Activated CD8-positive, alpha-beta memory T cell treated with anti-CD3 and anti-CD28 coated beads, Interleukin-2, amount 50 U/mL, for 1 hour (primary cell): ENCODE data around the gene LEKR1.
"Not testable (repeated sequence)": the region's sequence is repeated elsewhere in the genome, so short reads cannot be mapped to it uniquely, and the experiment has no call there.

Source experiments
- DNase-seq: peaks from one replicate; pipeline ENCODE4 v3.0.0-alpha.2; 2020; ENCODE audit errors: extremely low read depth

The LEKR1 gene

GRCh38 chr3:156902916-156903315 lies 76.8 kb downstream of the LEKR1 start:
- no peak for DNase-seq

DNA sequence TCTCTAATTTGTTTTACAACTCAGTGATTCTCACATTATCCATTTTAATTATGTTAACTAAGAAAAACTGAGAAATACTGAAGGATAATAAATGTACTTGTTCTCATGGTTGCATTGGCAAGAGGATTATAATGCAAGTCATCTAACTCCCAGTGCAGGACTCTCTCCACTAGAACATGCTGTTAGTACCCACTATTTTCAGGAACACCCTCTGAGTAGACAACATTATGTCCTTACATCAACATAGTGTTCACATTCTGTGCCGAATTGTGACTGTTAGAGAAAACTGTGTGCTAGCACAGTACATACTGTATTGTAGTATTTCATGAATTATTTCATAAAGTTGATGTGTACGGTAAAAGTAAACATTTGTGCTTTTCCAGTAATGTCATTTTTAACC lies 80.1 kb downstream of the LEKR1 start:
- DNase-seq = no peak

DNA sequence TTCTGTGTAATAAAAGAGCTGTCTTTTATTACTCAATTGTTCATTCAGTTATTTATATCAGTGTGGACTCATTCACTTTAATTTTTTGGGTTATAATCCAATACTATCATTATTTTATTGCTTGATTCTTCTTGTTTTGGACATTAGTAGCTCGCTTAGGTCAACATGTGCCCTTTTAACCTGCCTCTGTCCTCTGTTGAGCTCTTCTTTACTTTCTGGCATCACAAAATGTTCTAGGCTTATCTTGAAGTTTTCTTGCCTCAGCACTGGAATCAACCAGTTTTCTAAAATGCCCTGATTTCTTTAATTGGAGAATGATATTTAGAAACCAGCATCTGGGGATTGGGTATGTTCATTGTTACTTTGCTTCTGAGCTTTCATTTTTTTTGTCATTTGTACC lies 82.2 kb downstream of the LEKR1 start:
- DNase-seq = no peak

- no peak for DNase-seq
These were observed 83.9 kb downstream of the LEKR1 start for GRCh38 chr3:156910022-156910421.

- DNase-seq = not testable (repeated sequence)
These were observed 84.7 kb downstream of the LEKR1 start for GRCh38 chr3:156910831-156911230.

DNA sequence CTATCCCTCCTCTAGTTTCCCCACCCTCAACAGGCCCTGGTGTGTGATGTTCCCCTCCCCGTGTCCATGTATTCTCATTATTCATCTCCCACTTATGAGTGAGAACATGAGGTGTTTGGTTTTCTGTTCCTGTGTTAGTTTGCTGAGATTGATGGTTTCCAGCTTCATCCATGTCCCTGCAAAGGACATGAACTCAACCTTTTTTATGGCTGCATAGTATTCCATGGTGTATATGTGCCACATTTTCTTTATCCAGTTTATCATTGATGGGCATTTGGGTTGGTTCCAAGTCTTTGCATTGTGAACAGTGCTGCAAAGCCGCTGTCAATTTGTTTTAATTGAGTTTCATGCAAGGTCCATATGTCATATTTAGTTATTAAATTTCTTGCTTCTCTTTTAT lies 88.1 kb downstream of the LEKR1 start:
- DNase-seq = not testable (repeated sequence)

DNA sequence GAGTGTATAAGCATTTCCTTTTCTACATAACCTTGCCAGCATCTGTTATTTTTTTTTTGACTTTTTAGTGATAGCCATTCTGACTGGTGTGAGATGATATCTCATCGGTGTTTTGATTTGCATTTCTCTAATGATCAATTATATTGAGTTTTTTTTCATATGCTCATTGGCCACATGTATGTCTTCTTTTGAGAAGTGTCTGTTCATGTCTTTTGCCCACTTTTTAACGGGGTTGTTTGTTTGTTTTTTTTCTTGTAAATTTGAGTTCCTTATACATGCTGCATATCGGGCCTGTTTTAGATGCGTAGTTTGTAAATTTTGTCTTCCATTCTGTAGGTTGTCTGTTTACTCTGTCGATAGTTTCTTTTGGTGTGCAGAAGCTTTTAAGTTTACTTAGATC lies 89.2 kb downstream of the LEKR1 start:
- DNase-seq = no peak

GRCh38 chr3:156918746-156919145 lies 92.6 kb downstream of the LEKR1 start:
- DNase-seq = no peak

DNA sequence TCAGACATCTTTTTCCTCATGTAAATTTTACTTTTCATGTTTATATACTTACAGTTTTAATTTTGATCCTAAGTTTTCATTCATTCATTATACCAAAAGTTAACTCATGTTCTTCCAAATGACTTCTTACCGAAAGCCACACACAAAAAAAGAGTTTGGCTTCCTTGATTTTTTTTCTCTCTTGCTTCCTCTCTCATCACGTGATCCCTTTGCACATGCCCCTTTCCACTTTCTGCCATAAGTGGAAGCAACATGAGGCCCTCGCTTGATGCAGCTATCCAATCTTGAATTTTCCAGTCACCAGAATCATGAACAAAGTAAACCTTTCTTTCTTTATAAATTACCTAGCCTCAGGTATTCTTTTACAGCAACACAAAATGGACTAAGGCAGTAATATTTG lies 93.7 kb downstream of the LEKR1 start:
- DNase-seq = no peak

GRCh38 chr3:156920399-156920798 lies 94.2 kb downstream of the LEKR1 start:
- no peak for DNase-seq

- DNase-seq = no peak
These were observed 97.2 kb downstream of the LEKR1 start for GRCh38 chr3:156923349-156923748.

- no peak for DNase-seq
These were observed 112.6 kb downstream of the LEKR1 start for GRCh38 chr3:156938724-156939123.

- no peak for DNase-seq
These were observed 113.2 kb downstream of the LEKR1 start for GRCh38 chr3:156939315-156939714.

GRCh38 chr3:156941311-156941710 lies 115.2 kb downstream of the LEKR1 start:
- no peak for DNase-seq

DNA sequence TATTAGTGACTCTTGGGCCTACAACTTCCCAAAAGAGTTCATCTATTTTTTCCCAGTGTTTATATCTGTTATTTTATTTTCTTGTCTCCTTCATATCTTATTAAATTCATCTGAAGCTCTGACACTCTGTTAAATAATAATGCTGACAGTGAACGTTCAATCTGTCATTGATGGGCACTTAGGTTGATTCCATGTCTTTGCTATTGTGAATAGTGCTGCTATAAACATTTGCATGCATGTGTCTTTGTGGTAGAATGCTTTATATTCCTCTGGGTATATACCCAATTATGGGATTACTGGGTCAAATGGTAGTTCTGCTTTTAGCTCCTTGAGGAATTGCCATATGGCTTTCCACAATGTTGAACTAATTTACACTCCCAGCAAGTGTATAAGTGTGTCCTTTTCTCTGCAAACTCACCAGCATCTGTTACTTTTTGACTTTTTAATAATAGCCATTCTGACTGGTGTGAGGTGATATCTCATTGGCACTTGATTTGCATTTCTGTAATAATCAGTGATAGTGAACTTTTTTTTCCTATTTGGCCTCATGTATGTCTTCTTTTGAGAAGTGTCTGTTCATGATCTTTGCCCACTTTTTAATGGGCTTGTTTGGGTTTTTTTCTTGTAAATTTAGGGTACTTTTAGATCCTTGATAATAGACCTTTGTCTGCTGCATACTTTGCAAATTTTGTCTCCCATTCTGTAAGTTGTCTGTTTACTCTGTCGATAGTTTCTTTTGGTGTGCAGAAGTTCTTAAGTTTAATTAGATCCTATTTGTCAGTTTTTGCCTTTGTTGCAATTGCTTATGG lies 122.5 kb downstream of the LEKR1 start:
- no peak for DNase-seq

DNA sequence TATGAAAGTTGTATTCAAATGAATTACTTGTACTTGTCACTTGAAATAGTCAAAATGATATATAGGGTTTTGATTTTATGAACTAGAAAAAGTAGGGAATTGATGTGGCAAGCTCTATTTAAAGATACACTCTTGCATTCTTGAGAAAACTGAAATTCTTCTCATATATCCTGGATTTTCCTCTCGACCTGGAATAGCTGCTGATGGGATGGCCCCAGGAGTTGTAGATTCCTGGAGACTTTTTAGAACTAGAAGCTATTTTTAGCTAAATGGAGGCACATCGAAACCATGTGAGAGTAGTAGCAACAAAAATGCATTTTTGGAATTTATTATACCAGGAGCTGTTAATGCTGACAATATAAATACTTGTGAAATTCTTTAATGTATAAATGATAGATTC lies 125.9 kb downstream of the LEKR1 start:
- DNase-seq = no peak

- DNase-seq = no peak
These were observed 131.6 kb downstream of the LEKR1 start for GRCh38 chr3:156957715-156958114.

DNA sequence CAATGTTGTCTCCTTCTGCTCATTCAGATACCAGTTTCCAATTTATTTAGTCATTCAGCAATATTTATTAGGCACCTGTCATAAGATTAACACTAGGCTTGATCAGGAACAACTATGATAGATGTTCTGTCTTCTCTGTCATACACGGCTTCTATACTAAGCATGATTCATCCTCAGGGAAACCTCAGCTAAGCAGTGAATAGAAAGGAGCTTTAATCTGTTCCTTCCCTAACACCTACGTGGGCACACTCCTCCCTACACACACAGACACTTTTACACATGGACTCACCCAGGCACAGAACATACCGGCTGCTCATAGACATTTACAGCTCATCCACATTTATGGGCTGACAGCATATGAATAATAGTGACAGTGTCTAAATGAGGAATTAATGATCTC lies 136.9 kb downstream of the LEKR1 start:
- DNase-seq = no peak

DNA sequence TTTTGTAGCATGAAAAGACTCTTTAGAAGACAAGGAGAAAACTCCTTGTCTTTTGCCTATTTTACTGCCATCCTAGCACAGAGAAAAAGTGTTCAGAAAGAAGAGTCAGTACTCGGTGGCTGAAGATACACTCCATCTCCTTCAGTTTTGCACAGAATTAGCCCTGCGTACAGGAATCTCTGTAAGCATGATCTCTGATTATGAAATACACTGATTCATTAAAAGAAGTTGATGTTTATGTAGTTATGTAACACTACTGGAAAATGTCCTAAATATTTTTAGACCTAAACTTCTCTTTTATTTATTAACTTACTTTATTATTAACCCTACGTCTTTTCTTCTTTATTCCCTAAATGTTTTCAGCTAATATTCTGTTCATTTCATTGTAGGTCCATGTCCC lies 138.4 kb downstream of the LEKR1 start:
- no peak for DNase-seq

DNA sequence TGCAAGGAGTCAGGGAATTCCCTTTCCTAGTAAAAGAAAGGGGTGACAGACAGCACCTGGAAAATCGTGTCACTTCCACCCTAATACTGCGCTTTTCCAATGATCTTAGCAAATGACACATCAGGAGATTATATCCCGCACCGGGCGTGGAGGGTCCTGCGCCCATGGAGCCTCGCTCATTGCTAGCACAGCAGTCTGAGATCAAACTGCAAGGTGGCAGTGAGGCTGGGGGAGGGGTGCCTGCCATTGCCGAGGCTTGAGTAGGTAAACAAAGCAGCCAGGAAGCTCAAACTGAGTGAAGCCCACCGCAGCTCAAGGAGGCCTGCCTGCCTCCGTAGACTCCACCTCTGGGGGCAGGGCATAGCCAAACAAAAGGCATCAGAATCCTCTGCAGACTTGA lies 140.2 kb downstream of the LEKR1 start:
- DNase-seq = not testable (repeated sequence)

DNA sequence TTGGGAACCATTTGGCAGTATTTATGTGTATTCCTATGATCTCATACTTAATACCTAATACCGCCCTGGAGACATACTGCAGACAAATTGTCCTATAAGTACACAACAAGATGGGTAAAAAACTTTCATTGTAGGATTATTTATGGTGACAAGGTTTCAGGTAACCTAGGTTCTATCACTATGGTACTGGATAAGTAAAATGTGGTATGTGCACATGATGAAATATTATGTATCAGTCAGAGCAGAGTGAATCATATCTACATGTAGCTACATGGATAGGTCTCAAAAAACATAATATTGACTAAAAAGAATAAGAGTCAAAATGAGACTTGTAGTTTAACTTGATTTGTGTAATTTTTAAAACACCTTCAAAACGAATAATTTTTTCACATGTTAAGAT lies 147.8 kb downstream of the LEKR1 start:
- no peak for DNase-seq

DNA sequence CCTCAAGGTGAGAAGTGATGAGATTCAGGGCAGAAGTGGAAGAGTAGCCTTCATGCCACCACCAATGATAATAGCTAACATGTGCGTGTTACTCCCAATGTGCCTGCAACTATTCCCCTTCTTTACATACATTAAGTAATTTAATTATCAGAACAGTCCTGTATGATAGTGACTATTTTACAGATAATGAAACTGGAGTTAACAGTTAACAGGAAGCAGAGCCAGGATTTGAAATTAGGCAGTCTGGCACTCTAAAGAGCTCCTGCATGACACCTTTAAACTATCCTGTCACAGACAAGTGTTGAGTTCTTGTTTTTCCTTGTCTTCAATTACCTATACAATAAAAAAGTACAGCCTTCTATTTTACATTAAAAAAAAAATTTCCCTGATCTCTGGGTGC lies 148.8 kb downstream of the LEKR1 start:
- DNase-seq = no peak

GRCh38 chr3:156975721-156976120 lies 149.6 kb downstream of the LEKR1 start:
- DNase-seq = no peak

GRCh38 chr3:156976933-156977332 lies 150.8 kb downstream of the LEKR1 start:
- no peak for DNase-seq
